Vagina (tissue), 2 donors: ENCODE measurements around the gene NUDT4B.
"Not testable (repeated sequence)": the region's sequence is repeated elsewhere in the genome, so short reads cannot be mapped to it uniquely, and the experiment has no call there.

Source experiments
- POLR2A ChIP-seq, 2 donors: fragments of 450-650 bp; IDR thresholded peaks; one replicate each; pipeline ENCODE4 v1.6.1; 2017; ENCODE audit warnings: antibody characterized with exemption in 2 of 2, mild to moderate bottlenecking in 2 of 2, moderate library complexity in 2 of 2
- POLR2AphosphoS5 ChIP-seq, 2 donors: sonication (generic); formaldehyde crosslinking; IDR thresholded peaks; one replicate each; pipeline ENCODE4 v1.9.0; 2017; ENCODE audit warnings: antibody characterized with exemption in 2 of 2, mild to moderate bottlenecking in 2 of 2, low read depth in 1 of 2; ENCODE audit not compliant: insufficient read depth in 1 of 2
- TF ChIP-seq, protein P1 (sequence below), 3 experiments: fragments of 450-650 bp in 2 of 3; fragments of 200-600 bp in 1 of 3; sonication (generic) in 1 of 3; IDR thresholded peaks; one replicate each; pipeline ENCODE4 v1.5.1; 2017 to 2019; ENCODE audit warnings: antibody characterized with exemption in 3 of 3, mild to moderate bottlenecking in 2 of 3, moderate library complexity in 2 of 3

DNA sequence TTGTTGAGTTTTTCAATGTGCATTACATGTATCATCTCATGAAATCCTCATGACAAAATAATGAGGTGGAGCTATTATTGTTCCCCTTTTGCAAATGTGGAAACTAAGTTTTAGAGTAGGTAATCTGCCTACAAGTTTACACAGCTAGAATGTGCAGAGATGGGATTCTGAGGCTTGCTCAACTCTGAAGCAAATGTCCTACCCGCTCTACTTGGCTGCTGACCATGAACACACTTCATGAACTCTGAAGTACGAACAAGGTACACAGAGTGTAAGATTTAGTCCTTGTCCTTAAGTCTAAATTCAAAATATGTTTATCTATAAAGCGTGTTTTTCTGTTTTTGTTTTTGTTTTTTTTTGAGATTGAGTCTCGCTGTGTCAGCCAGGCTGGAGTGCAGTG is 5.4 kb upstream of the NUDT4B start:
- TF ChIP-seq, protein P1, sequence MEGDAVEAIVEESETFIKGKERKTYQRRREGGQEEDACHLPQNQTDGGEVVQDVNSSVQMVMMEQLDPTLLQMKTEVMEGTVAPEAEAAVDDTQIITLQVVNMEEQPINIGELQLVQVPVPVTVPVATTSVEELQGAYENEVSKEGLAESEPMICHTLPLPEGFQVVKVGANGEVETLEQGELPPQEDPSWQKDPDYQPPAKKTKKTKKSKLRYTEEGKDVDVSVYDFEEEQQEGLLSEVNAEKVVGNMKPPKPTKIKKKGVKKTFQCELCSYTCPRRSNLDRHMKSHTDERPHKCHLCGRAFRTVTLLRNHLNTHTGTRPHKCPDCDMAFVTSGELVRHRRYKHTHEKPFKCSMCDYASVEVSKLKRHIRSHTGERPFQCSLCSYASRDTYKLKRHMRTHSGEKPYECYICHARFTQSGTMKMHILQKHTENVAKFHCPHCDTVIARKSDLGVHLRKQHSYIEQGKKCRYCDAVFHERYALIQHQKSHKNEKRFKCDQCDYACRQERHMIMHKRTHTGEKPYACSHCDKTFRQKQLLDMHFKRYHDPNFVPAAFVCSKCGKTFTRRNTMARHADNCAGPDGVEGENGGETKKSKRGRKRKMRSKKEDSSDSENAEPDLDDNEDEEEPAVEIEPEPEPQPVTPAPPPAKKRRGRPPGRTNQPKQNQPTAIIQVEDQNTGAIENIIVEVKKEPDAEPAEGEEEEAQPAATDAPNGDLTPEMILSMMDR (IDR thresholded peaks at IDR 0.05), result not testable (repeated sequence)
- not testable (repeated sequence) for TF ChIP-seq POLR2AphosphoS5 (IDR thresholded peaks at IDR 0.05; ENCODE audit: insufficient read depth in 1 of 2, low read depth in 1 of 2); POLR2A (IDR thresholded peaks at IDR 0.05)
